Measurements from ENCODE around the gene BABAM1.

GRCh38 chr19:17234911-17235299 lies 32.3 kb upstream of the BABAM1 start:
- no peak for TF ChIP-seq EP300 (IDR thresholded peaks at IDR 0.05)
- TF ChIP-seq POLR2AphosphoS5 (IDR thresholded peaks at IDR 0.05), result no peak
- no peak for TF ChIP-seq POLR2A (IDR thresholded peaks at IDR 0.05)
- TF ChIP-seq, protein P1, sequence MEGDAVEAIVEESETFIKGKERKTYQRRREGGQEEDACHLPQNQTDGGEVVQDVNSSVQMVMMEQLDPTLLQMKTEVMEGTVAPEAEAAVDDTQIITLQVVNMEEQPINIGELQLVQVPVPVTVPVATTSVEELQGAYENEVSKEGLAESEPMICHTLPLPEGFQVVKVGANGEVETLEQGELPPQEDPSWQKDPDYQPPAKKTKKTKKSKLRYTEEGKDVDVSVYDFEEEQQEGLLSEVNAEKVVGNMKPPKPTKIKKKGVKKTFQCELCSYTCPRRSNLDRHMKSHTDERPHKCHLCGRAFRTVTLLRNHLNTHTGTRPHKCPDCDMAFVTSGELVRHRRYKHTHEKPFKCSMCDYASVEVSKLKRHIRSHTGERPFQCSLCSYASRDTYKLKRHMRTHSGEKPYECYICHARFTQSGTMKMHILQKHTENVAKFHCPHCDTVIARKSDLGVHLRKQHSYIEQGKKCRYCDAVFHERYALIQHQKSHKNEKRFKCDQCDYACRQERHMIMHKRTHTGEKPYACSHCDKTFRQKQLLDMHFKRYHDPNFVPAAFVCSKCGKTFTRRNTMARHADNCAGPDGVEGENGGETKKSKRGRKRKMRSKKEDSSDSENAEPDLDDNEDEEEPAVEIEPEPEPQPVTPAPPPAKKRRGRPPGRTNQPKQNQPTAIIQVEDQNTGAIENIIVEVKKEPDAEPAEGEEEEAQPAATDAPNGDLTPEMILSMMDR (IDR thresholded peaks at IDR 0.05), result no peak

All from suprapubic skin (tissue), 4 donors.